ENCODE measurements around the gene YIPF5.

Gene YIPF5

GRCh38 chr5:144205141-144205551 is 34.7 kb upstream of the YIPF5 start:
- no peak for DNase-seq (ENCODE audit: low read depth)

GRCh38 chr5:144203750-144204596 is 33.5 kb upstream of the YIPF5 start:
- TF ChIP-seq CTCF (IDR thresholded peaks at IDR 0.05; ENCODE audit: control insufficient read depth, insufficient read depth, low read depth, low read length, missing control alignments) = peak; percentile 81
- DNase-seq (ENCODE audit: low read depth) = no peak

More at GRCh38 chr5:144205141-144205551, 34.7 kb upstream of the YIPF5 start:
- TF ChIP-seq CTCF (IDR thresholded peaks at IDR 0.05; ENCODE audit: control insufficient read depth, insufficient read depth, low read depth, low read length, missing control alignments) = no peak
- H3K4me3 ChIP-seq (ENCODE audit: control insufficient read depth, low read depth, low read length) = peak overlapping the region; percentile 77

GRCh38 chr5:144202726-144203125 is 32.3 kb upstream of the YIPF5 start:
- no peak for DNase-seq (ENCODE audit: low read depth)
- no peak for TF ChIP-seq CTCF (IDR thresholded peaks at IDR 0.05; ENCODE audit: control insufficient read depth, insufficient read depth, low read depth, low read length, missing control alignments)
- no peak overlapping the region for H3K4me3 ChIP-seq (ENCODE audit: control insufficient read depth, low read depth, low read length)

More at GRCh38 chr5:144203750-144204596, 33.5 kb upstream of the YIPF5 start:
- no peak overlapping the region for H3K4me3 ChIP-seq (ENCODE audit: control insufficient read depth, low read depth, low read length)

- H3K4me3 ChIP-seq (ENCODE audit: control insufficient read depth, low read depth, low read length) = no peak overlapping the region
- no peak for TF ChIP-seq CTCF (IDR thresholded peaks at IDR 0.05; ENCODE audit: control insufficient read depth, insufficient read depth, low read depth, low read length, missing control alignments)
- DNase-seq (ENCODE audit: low read depth) = no peak
These were observed 31.6 kb upstream of the YIPF5 start for GRCh38 chr5:144202072-144202471.

GRCh38 chr5:144201588-144201987 is 31.1 kb upstream of the YIPF5 start:
- no peak for TF ChIP-seq CTCF (IDR thresholded peaks at IDR 0.05; ENCODE audit: control insufficient read depth, insufficient read depth, low read depth, low read length, missing control alignments)
- H3K4me3 ChIP-seq (ENCODE audit: control insufficient read depth, low read depth, low read length) = no peak overlapping the region
- DNase-seq (ENCODE audit: low read depth) = no peak

- DNase-seq (ENCODE audit: low read depth) = no peak
- H3K4me3 ChIP-seq (ENCODE audit: control insufficient read depth, low read depth, low read length) = no peak overlapping the region
- TF ChIP-seq CTCF (IDR thresholded peaks at IDR 0.05; ENCODE audit: control insufficient read depth, insufficient read depth, low read depth, low read length, missing control alignments) = no peak
These were observed 27.9 kb upstream of the YIPF5 start for GRCh38 chr5:144198386-144198785.

Data from AG09309 (cell line).